ENCODE data around the gene DDX18. TPM values are rescaled to one million over a fixed set of nuclear protein-coding genes. Genes with fewer than 3 reads are reported as not detected.
A peak's percentile ranks its signal among the peaks of the same experiment; 100 is the strongest.

DDX18 gene
- total RNA-seq, 1 experiment from 2014 or later = 107 TPM

DNA sequence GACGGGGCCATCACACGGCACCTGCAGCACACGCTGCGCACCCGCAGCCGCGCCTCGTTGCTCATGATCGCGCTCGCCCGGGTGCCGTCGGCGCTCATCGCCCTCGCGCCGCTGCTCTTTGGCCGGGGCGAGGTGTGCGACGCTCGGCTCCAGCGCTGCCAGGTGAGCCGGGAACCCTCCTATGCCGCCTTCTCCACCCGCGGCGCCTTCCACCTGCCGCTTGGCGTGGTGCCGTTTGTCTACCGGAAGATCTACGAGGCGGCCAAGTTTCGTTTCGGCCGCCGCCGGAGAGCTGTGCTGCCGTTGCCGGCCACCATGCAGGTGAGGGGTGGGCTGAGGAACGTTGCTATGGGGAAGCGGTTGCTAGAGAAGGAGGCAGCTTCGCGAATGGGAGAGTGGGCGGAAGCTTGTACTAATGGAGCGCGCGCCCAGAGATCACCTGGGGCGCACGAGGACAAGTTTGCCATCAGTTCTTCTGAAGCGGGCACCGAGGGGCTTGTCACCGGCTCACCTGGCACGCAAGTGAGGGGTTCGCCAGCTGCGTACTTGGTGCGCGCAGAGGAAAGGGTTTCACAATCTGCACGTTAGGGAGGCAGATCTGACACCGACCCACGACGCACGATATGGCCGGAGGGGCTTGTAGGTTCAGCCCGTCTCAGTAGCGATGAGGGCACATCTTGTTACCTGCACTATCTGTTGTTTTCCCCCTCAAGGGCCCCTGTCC is 45.6 kb downstream of the DDX18 start:
- POLR2A ChIA-PET = no interaction called here
- Mint-ChIP-seq H3K27me3 (ENCODE audit: low read depth) (peaks cover 42% of the 10 kb centered on the region), H3K4me3 (peak overlapping the region; percentile 48; the same call in 1 of the 2 replicates), H3K27ac (no peak overlapping the region), H3K9me3 (peaks cover 7% of the 10 kb centered on the region), H3K4me1 (peaks cover 4% of the 10 kb centered on the region), H3K36me3 (no peaks in the 10 kb centered on the region)
- CTCF ChIA-PET = interaction anchor here (1.0 to 2.6 kb wide), 2 partner anchors 11 to 143 kb away, joined by 3 to 14 read pairs; no protein-coding TSS in a partner anchor
- DNase-seq (ENCODE audit: low spot score) (no peak), ATAC-seq (no peak)
- TF ChIP-seq ATF6 (CRISPR knock-in tag; IDR thresholded peaks at IDR 0.05) = no peak
- TF ChIP-seq ZNF416 (CRISPR knock-in tag; IDR thresholded peaks at IDR 0.05) = no peak
- TF ChIP-seq TEAD1 (CRISPR knock-in tag; IDR thresholded peaks at IDR 0.05) = no peak
- TF ChIP-seq, protein P1, sequence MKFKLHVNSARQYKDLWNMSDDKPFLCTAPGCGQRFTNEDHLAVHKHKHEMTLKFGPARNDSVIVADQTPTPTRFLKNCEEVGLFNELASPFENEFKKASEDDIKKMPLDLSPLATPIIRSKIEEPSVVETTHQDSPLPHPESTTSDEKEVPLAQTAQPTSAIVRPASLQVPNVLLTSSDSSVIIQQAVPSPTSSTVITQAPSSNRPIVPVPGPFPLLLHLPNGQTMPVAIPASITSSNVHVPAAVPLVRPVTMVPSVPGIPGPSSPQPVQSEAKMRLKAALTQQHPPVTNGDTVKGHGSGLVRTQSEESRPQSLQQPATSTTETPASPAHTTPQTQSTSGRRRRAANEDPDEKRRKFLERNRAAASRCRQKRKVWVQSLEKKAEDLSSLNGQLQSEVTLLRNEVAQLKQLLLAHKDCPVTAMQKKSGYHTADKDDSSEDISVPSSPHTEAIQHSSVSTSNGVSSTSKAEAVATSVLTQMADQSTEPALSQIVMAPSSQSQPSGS (CRISPR knock-in tag; IDR thresholded peaks at IDR 0.05; ENCODE audit: borderline replicate concordance, low read depth) = no peak
- TF ChIP-seq CREM (CRISPR knock-in tag; IDR thresholded peaks at IDR 0.05) = no peak
- TF ChIP-seq SP1 (CRISPR knock-in tag; conservative IDR thresholded peaks at IDR 0.05) = no peak
- no peak for TF ChIP-seq FOXK1 (CRISPR knock-in tag; IDR thresholded peaks at IDR 0.05)
- TF ChIP-seq, protein P2, sequence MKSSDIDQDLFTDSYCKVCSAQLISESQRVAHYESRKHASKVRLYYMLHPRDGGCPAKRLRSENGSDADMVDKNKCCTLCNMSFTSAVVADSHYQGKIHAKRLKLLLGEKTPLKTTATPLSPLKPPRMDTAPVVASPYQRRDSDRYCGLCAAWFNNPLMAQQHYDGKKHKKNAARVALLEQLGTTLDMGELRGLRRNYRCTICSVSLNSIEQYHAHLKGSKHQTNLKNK (CRISPR knock-in tag; IDR thresholded peaks at IDR 0.05) = no peak
- TF ChIP-seq STAT6 (CRISPR knock-in tag; conservative IDR thresholded peaks at IDR 0.05; ENCODE audit: low read depth) = no peak
- TF ChIP-seq SMAD4 (CRISPR knock-in tag; IDR thresholded peaks at IDR 0.05) = no peak
- TF ChIP-seq, protein P3, sequence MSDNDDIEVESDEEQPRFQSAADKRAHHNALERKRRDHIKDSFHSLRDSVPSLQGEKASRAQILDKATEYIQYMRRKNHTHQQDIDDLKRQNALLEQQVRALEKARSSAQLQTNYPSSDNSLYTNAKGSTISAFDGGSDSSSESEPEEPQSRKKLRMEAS (CRISPR knock-in tag; IDR thresholded peaks at IDR 0.05) = no peak
- TF ChIP-seq KAT7 (CRISPR knock-in tag; IDR thresholded peaks at IDR 0.05; ENCODE audit: borderline replicate concordance) = no peak

DNA sequence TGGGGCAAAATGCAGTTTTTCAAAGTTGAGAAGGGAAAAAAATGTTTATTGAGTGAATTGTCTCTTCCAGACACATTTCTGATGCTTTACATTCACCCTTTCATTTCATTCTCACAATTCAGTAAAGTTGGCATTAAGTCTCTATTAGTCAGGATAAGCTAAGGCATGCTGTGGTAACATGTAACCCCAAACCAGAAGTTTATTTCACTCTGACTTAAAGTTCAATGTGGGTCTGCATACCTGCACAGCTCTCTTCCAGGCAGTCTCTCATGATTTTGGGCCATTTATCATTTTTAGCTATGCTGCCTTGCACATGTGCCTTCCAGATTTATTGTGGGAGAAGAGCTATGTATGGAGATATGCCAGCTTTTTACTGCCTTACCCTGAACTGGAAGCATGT is 48.0 kb downstream of the DDX18 start:
- DNase-seq (ENCODE audit: low spot score) = no peak
- TF ChIP-seq, protein P2 (CRISPR knock-in tag; IDR thresholded peaks at IDR 0.05) = no peak
- TF ChIP-seq, protein P4, sequence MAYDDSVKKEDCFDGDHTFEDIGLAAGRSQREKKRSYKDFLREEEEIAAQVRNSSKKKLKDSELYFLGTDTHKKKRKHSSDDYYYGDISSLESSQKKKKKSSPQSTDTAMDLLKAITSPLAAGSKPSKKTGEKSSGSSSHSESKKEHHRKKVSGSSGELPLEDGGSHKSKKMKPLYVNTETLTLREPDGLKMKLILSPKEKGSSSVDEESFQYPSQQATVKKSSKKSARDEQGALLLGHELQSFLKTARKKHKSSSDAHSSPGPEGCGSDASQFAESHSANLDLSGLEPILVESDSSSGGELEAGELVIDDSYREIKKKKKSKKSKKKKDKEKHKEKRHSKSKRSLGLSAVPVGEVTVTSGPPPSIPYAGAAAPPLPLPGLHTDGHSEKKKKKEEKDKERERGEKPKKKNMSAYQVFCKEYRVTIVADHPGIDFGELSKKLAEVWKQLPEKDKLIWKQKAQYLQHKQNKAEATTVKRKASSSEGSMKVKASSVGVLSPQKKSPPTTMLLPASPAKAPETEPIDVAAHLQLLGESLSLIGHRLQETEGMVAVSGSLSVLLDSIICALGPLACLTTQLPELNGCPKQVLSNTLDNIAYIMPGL (CRISPR knock-in tag; IDR thresholded peaks at IDR 0.05) = no peak
- TF ChIP-seq ETV6 (CRISPR knock-in tag; IDR thresholded peaks at IDR 0.05) (no peak), CTCF (IDR thresholded peaks at IDR 0.05) (no peak), OVOL2 (CRISPR knock-in tag; IDR thresholded peaks at IDR 0.05; ENCODE audit: borderline replicate concordance) (no peak)
- ChIA-PET POLR2A (no interaction called here), CTCF (no interaction called here)
- Mint-ChIP-seq H3K4me3 (no peak overlapping the region), H3K4me1 (peaks cover 4% of the 10 kb centered on the region), H3K36me3 (no peaks in the 10 kb centered on the region), H3K27ac (no peak overlapping the region), H3K27me3 (ENCODE audit: low read depth) (peaks cover 34% of the 10 kb centered on the region), H3K9me3 (peaks cover 7% of the 10 kb centered on the region)
- ATAC-seq = no peak

Data from WTC11 (cell line).